Measurements from ENCODE around the gene PEAR1.

Gene PEAR1

GRCh38 chr1:156860113-156860627 is 33.3 kb upstream of the PEAR1 start:
- peak; percentile 49 for DNase-seq

GRCh38 chr1:156860628-156861423 is 32.7 kb upstream of the PEAR1 start, which contains the start of gene NTRK1:
Gene NTRK1 (plus strand): TSS chr1:156860865. CDS start chr1:156860935, 70 bp downstream.
- peak; percentile 59 for DNase-seq

GRCh38 chr1:156862584-156862983 is 30.9 kb upstream of the PEAR1 start:
- DNase-seq, result no peak

GRCh38 chr1:156862997-156863599 is 30.4 kb upstream of the PEAR1 start:
- peak; percentile 84 for DNase-seq

GRCh38 chr1:156863631-156864030 is 29.9 kb upstream of the PEAR1 start:
- peak; percentile 49 for DNase-seq

- peak; percentile 36 for DNase-seq
Measured at GRCh38 chr1:156864796-156865195, 28.7 kb upstream of the PEAR1 start.

- no peak for DNase-seq
Measured at GRCh38 chr1:156865258-156865657, 28.3 kb upstream of the PEAR1 start.

- DNase-seq, result no peak
Measured at GRCh38 chr1:156865865-156866248, 27.7 kb upstream of the PEAR1 start.

- DNase-seq, result no peak
Measured at GRCh38 chr1:156866249-156866909, 27.1 kb upstream of the PEAR1 start.

- no peak for DNase-seq
Measured at GRCh38 chr1:156868341-156868740, 25.2 kb upstream of the PEAR1 start.

GRCh38 chr1:156869455-156869854 is 24.1 kb upstream of the PEAR1 start:
- no peak for DNase-seq

- no peak for DNase-seq
Measured at GRCh38 chr1:156873659-156874058, 19.9 kb upstream of the PEAR1 start.

GRCh38 chr1:156874142-156874541 is 19.4 kb upstream of the PEAR1 start:
- no peak for DNase-seq

- no peak for DNase-seq
Measured at GRCh38 chr1:156874572-156875340, 18.8 kb upstream of the PEAR1 start.

GRCh38 chr1:156875341-156875615 is 18.2 kb upstream of the PEAR1 start:
- no peak for DNase-seq

- DNase-seq, result no peak
Measured at GRCh38 chr1:156876281-156876680, 17.2 kb upstream of the PEAR1 start.

GRCh38 chr1:156877433-156878170 is 15.9 kb upstream of the PEAR1 start:
- DNase-seq, result peak; percentile 88

- DNase-seq, result no peak
Measured at GRCh38 chr1:156879876-156880275, 13.6 kb upstream of the PEAR1 start.

GRCh38 chr1:156880473-156880872 is 13.0 kb upstream of the PEAR1 start:
- no peak for DNase-seq

GRCh38 chr1:156881101-156881500 is 12.4 kb upstream of the PEAR1 start:
- no peak for DNase-seq

GRCh38 chr1:156881663-156882062 is 11.9 kb upstream of the PEAR1 start:
- DNase-seq, result no peak

GRCh38 chr1:156882543-156882942 is 11.0 kb upstream of the PEAR1 start:
- DNase-seq, result peak; percentile 36

Data from hematopoietic multipotent progenitor cell treated with erythropoietin and hydrocortisone succinate and interleukin-3 and kit ligand, for 8 days (in vitro differentiated cells).